CD8-positive, alpha-beta memory T cell (primary cell): ENCODE measurements around the gene LUZP2. TPM values are rescaled to one million over a fixed set of nuclear protein-coding genes. Genes with fewer than 3 reads are reported as not detected.

Experiments used
- CTCF ChIA-PET: fragments of 350-600 bp; sonication (Branson Sonifier 250); formaldehyde crosslinking; loops from one replicate; lab custom pipeline; 2021; ENCODE audit warnings: antibody characterized with exemption; lab: Charles Lee
- POLR2A ChIA-PET: fragments of 350-600 bp; sonication (Branson Sonifier 250); formaldehyde crosslinking; loops from one replicate; lab custom pipeline; 2021; ENCODE audit warnings: antibody characterized with exemption; lab: Charles Lee
- DNase-seq, 5 donors: peaks; one replicate each; pipeline versions ENCODE4 v3.0.0 to v3.0.0-alpha.2; 2020 to 2022; ENCODE audit warnings: mixed read lengths in 1 of 5
- H3K27ac ChIP-seq: one replicate; pipeline ENCODE4 v1.7.0; 2013; ENCODE audit warnings: low read depth, mild to moderate bottlenecking, low read length, moderate library complexity
- H3K27me3 ChIP-seq: 2 replicates; pipeline ENCODE4 v1.7.0; 2013; ENCODE audit warnings: low read length, mild to moderate bottlenecking; ENCODE audit not compliant: insufficient read depth, poor library complexity, severe bottlenecking
- H3K36me3 ChIP-seq: 2 replicates; pipeline ENCODE4 v1.7.0; 2013; ENCODE audit warnings: mild to moderate bottlenecking, low read length, moderate library complexity; ENCODE audit not compliant: insufficient read depth
- H3K4me1 ChIP-seq: 2 replicates; pipeline ENCODE4 v1.7.0; 2013; ENCODE audit warnings: mild to moderate bottlenecking, low read length, moderate library complexity; ENCODE audit not compliant: insufficient read depth
- H3K4me3 ChIP-seq: 2 replicates; pipeline ENCODE4 v1.7.0; 2013; ENCODE audit warnings: mild to moderate bottlenecking, low read length
- H3K9me3 ChIP-seq: 2 replicates; pipeline ENCODE4 v1.7.0; 2013; ENCODE audit warnings: mild to moderate bottlenecking, low read length
- H3K27ac Mint-ChIP-seq, 8 donors: one replicate each; pipeline ENCODE4 v1.8.0; 2020 to 2021; ENCODE audit warnings: mixed read lengths in 8 of 8, mild to moderate bottlenecking in 6 of 8, inconsistent platforms in 3 of 8, moderate library complexity in 3 of 8
- H3K27me3 Mint-ChIP-seq, 2 donors: one replicate each; pipeline ENCODE4 v1.8.0; 2020 to 2021; ENCODE audit warnings: mixed read lengths in 2 of 2, mild to moderate bottlenecking in 1 of 2, moderate library complexity in 1 of 2
- H3K36me3 Mint-ChIP-seq, 3 donors: one replicate each; pipeline ENCODE4 v1.8.0; 2020 to 2021; ENCODE audit warnings: mixed read lengths in 3 of 3, inconsistent platforms in 1 of 3, mild to moderate bottlenecking in 1 of 3
- H3K4me1 Mint-ChIP-seq, 3 donors: one replicate each; pipeline ENCODE4 v1.8.0; 2020 to 2021; ENCODE audit warnings: mixed read lengths in 3 of 3, inconsistent platforms in 1 of 3, mild to moderate bottlenecking in 1 of 3
- H3K4me3 Mint-ChIP-seq, 7 donors: one replicate each; pipeline ENCODE4 v1.8.0; 2020 to 2021; ENCODE audit warnings: mixed read lengths in 7 of 7, mild to moderate bottlenecking in 6 of 7, moderate library complexity in 4 of 7, inconsistent platforms in 2 of 7
- H3K9me3 Mint-ChIP-seq, 5 donors: one replicate each; pipeline ENCODE4 v1.8.0; 2020 to 2022; ENCODE audit warnings: mixed read lengths in 5 of 5, mild to moderate bottlenecking in 3 of 5, moderate library complexity in 2 of 5, inconsistent platforms in 1 of 5
- polyA plus RNA-seq: library from polyadenylated mRNA; unstranded; fragments of 300-500 nt; fragmentation: Illumina TruSeq; gene quantifications from one replicate; pipeline ENCODE4 v1.2.3, GENCODE V29; 2021
- total RNA-seq, 2 experiments: library from RNA; stranded (reverse); gene quantifications; one replicate each; pipeline ENCODE4 v1.2.3, GENCODE V29; 2021

LUZP2 gene
- total and polyA plus RNA-seq, 3 experiments from 2014 or later: not detected

DNA sequence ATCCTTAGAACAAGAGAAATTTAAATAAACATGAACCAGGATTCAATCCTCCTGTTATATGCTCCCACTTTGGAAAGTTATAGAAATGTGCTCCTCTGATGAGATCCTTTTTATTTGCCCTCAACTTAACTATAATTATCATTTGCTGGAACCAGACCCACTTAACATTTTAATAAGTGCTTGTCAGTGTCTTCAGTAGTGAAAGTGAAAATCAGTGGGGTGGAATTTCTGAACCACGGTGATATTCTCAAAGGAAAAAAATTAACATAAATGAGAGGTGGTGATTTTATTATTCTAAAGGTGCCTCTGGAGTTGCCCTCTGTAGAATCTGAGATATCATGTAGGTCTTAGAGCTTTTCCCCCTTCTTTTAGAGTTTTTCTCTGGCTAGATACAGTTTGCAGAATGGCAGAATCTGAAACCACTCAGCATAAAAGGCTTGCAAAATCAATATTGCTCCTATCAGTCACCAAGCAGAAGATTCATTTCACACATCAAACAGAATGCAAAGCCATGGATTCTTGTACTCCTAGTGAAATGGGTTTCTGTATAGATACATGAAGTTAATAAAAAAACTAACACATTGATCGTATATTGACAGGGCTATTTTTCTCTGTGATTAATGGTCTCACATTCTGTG, 213.2 kb downstream of the LUZP2 start:
- no peak for DNase-seq
- ChIA-PET CTCF (no interaction called here), POLR2A (no interaction called here)
- H3K27ac Mint-ChIP-seq: no peak overlapping the region
- H3K36me3 Mint-ChIP-seq: no peaks in the 10 kb centered on the region
- peaks cover 0 to 20% (median 11%) of the 10 kb centered on the region in 5 donors for H3K9me3 Mint-ChIP-seq
- Histone ChIP-seq H3K27me3 (no peaks in the 10 kb centered on the region), H3K4me3 (no peak overlapping the region), H3K9me3 (no peaks in the 10 kb centered on the region), H3K36me3 (no peaks in the 10 kb centered on the region), H3K27ac (no peak overlapping the region), H3K4me1 (no peaks in the 10 kb centered on the region)
- H3K4me1 Mint-ChIP-seq: no peaks in the 10 kb centered on the region
- no peak overlapping the region for H3K4me3 Mint-ChIP-seq
- no peaks in the 10 kb centered on the region for H3K27me3 Mint-ChIP-seq

DNA sequence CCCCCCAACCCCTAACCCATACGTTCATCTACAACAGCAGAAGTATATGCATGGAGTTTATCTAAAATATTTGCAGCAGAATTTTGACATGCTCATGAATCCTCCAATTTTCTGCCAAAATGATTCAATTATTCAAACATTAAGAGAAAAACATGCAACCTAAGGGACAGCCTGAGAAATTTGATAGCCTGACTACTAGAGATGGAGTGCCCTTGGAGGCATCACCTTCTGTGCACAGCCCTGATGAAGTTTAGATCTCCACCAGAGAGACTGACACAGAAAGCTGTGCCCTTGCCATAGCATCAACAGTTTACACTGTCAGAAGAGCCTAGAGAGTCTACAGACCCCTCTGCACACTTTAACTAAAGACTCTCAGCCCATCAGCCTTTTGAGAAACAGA, 217.7 kb downstream of the LUZP2 start:
- no peaks in the 10 kb centered on the region for H3K4me1 ChIP-seq
- Mint-ChIP-seq H3K9me3 (peaks cover 0 to 26% (median 12%) of the 10 kb centered on the region in 5 donors), H3K4me3 (no peak overlapping the region), H3K4me1 (no peaks in the 10 kb centered on the region), H3K36me3 (no peaks in the 10 kb centered on the region), H3K27ac (no peak overlapping the region), H3K27me3 (no peaks in the 10 kb centered on the region)
- CTCF ChIA-PET: no interaction called here
- DNase-seq: no peak
- H3K4me3 ChIP-seq: no peak overlapping the region
- H3K36me3 ChIP-seq: no peaks in the 10 kb centered on the region
- no peak overlapping the region for H3K27ac ChIP-seq
- no peaks in the 10 kb centered on the region for H3K27me3 ChIP-seq
- POLR2A ChIA-PET: no interaction called here
- H3K9me3 ChIP-seq: no peaks in the 10 kb centered on the region

DNA sequence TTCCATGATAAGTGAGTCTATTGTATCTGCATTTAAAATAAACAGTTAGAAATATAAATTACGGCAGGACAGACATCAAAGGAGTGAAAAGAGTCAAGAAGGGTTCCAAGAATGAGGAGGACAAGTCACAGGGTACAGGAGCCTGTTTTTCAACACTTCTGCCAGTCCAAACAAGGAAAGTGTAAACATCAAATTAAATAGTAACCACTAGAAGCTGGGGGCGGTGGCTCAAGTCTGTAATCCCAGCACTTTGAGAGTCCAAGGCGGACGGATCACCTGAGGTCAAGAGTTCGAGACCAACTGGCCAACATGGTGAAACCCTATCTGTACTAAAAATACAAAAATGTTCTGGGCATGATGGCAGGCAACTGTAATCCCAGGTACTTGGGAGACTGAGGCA, 219.6 kb downstream of the LUZP2 start:
- Mint-ChIP-seq H3K4me1 (no peaks in the 10 kb centered on the region), H3K4me3 (no peak overlapping the region), H3K27ac (no peak overlapping the region), H3K9me3 (peaks cover 0 to 28% (median 10%) of the 10 kb centered on the region in 5 donors), H3K36me3 (no peaks in the 10 kb centered on the region), H3K27me3 (no peaks in the 10 kb centered on the region)
- H3K27ac ChIP-seq: no peak overlapping the region
- ChIA-PET CTCF (no interaction called here), POLR2A (no interaction called here)
- H3K27me3 ChIP-seq: no peaks in the 10 kb centered on the region
- H3K4me1 ChIP-seq: no peaks in the 10 kb centered on the region
- H3K4me3 ChIP-seq: no peak overlapping the region
- no peaks in the 10 kb centered on the region for H3K9me3 ChIP-seq
- no peak for DNase-seq
- no peaks in the 10 kb centered on the region for H3K36me3 ChIP-seq

DNA sequence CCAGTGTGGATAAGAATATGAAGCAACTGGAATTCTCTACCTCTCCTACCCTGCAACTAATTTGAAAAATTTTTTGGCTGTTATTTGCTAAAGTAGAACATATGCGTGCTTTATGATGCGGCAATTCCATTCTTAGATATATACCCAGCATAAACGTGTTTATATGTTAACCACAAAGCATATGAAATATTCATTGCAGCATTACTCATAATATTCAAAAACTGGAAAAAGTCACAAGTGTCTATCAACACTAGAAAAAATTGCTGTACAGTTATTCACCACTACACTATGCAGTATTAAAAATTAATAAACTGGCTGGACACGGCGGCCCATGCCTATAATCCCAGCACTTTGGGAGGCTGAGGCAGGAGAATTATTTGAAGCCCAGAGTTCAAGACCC, 226.4 kb downstream of the LUZP2 start:
- no peak for DNase-seq
- H3K36me3 ChIP-seq: no peaks in the 10 kb centered on the region
- peaks cover 0 to 26% (median 5%) of the 10 kb centered on the region in 5 donors for H3K9me3 Mint-ChIP-seq
- CTCF ChIA-PET: no interaction called here
- H3K9me3 ChIP-seq: no peaks in the 10 kb centered on the region
- no peaks in the 10 kb centered on the region for H3K4me1 ChIP-seq
- no peaks in the 10 kb centered on the region for H3K4me1 Mint-ChIP-seq
- H3K4me3 Mint-ChIP-seq: no peak overlapping the region
- H3K27ac Mint-ChIP-seq: no peak overlapping the region
- POLR2A ChIA-PET: no interaction called here
- no peak overlapping the region for H3K4me3 ChIP-seq
- no peaks in the 10 kb centered on the region for H3K36me3 Mint-ChIP-seq
- H3K27ac ChIP-seq: no peak overlapping the region
- no peaks in the 10 kb centered on the region for H3K27me3 Mint-ChIP-seq
- H3K27me3 ChIP-seq: no peaks in the 10 kb centered on the region

DNA sequence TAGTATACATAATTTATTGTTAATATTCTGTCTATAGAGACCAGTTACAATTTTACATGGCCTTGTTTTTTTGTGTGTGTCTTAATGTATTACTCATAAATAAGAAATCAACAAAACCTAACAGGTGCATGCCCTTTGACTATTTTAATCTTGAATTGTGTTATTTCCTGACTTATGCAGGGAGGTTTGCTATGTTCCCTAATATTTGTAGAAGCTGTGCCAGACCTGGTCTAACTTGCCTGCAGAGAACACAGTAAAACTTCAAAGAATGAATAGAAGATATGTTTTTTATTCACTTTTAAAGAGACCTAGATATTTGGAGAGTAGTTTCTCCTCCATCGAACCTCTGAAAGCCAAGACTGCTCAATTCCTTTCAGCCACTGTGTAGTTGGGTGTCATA, 234.7 kb downstream of the LUZP2 start:
- peaks cover 0 to 19% (median 3%) of the 10 kb centered on the region in 5 donors for H3K9me3 Mint-ChIP-seq
- H3K27me3 Mint-ChIP-seq: no peaks in the 10 kb centered on the region
- H3K27ac Mint-ChIP-seq: no peak overlapping the region
- CTCF ChIA-PET: no interaction called here
- H3K4me3 Mint-ChIP-seq: no peak overlapping the region
- POLR2A ChIA-PET: no interaction called here
- H3K4me1 Mint-ChIP-seq: no peaks in the 10 kb centered on the region
- Histone ChIP-seq H3K9me3 (no peaks in the 10 kb centered on the region), H3K4me1 (no peaks in the 10 kb centered on the region), H3K27ac (no peak overlapping the region), H3K36me3 (no peaks in the 10 kb centered on the region), H3K4me3 (no peak overlapping the region), H3K27me3 (no peaks in the 10 kb centered on the region)
- no peaks in the 10 kb centered on the region for H3K36me3 Mint-ChIP-seq
- DNase-seq: no peak

DNA sequence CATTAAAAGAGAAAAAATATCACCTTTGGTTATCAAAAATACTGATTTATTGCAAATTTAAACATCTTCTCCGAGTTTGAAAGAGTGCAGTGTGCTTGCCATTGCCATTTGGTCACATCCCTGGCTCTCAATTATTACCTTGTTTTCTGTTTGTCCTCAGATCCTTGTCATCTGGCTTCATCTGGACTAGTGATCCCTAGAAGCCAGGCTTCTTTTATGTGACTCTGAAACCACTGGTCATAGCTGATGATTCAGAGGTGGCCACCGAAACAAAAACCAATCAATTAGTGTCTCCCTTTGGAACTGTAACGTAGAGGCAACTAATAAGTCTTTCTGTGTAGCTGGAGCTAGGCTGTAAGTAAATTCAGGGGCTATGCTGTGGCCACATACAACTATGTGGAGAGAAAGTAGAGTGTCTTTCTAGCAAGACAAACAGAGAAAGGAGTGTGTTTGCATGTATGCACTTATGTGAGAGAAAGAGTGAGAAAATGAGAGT, 237.9 kb downstream of the LUZP2 start:
- Histone ChIP-seq H3K9me3 (no peaks in the 10 kb centered on the region), H3K4me1 (no peaks in the 10 kb centered on the region), H3K36me3 (no peaks in the 10 kb centered on the region), H3K27me3 (no peaks in the 10 kb centered on the region), H3K27ac (no peak overlapping the region), H3K4me3 (no peak overlapping the region)
- H3K4me3 Mint-ChIP-seq: no peak overlapping the region
- ChIA-PET CTCF (no interaction called here), POLR2A (no interaction called here)
- no peaks in the 10 kb centered on the region for H3K4me1 Mint-ChIP-seq
- H3K27me3 Mint-ChIP-seq: no peaks in the 10 kb centered on the region
- peaks cover 0 to 29% (median 4%) of the 10 kb centered on the region in 5 donors for H3K9me3 Mint-ChIP-seq
- no peak overlapping the region for H3K27ac Mint-ChIP-seq
- H3K36me3 Mint-ChIP-seq: no peaks in the 10 kb centered on the region
- DNase-seq: no peak

DNA sequence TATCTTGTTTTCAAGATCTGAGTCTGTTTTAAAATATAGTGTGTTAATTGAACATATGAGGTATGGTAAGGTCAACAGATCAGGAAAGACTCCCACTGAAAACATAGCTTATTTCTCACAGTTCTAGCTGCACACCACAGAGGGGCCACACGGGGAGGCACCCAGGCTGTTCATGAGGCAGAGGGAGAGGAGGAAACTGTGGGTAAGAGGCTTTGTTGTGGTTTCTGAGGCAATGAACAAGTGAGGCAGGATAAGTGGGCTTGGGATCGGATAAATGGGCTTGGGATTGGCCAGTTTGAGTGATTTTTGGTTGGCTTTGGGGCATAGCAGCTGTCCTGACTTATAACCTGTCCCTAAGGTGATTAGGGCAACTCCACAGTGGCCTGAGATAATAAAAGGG, 242.1 kb downstream of the LUZP2 start:
- DNase-seq: no peak
- CTCF ChIA-PET: no interaction called here
- no peak overlapping the region for H3K27ac Mint-ChIP-seq
- Histone ChIP-seq H3K9me3 (no peaks in the 10 kb centered on the region), H3K27ac (no peak overlapping the region), H3K4me1 (no peaks in the 10 kb centered on the region), H3K36me3 (no peaks in the 10 kb centered on the region), H3K27me3 (no peaks in the 10 kb centered on the region), H3K4me3 (no peak overlapping the region)
- POLR2A ChIA-PET: no interaction called here
- no peak overlapping the region for H3K4me3 Mint-ChIP-seq
- H3K4me1 Mint-ChIP-seq: no peaks in the 10 kb centered on the region
- peaks cover 0 to 26% (median 4%) of the 10 kb centered on the region in 5 donors for H3K9me3 Mint-ChIP-seq
- H3K27me3 Mint-ChIP-seq: no peaks in the 10 kb centered on the region
- H3K36me3 Mint-ChIP-seq: no peaks in the 10 kb centered on the region

DNA sequence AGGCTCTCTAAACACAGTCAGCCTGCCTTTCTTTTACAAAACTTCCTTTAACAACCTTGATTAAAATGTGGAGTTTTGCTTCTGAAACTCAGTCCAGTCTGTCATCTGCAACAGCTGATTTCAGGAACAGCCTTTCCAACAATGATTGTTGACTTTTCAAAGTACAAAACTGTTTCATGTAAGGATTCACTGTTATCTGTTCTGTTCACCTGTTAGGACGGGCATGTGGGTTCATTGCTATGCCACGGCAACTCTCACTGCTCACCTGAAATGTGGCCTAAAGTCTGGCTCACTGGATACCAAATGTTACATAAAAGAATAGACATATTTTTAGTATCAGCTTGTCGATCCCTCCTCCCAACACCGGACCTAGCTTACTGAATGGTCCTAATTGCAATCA, 242.8 kb downstream of the LUZP2 start:
- CTCF ChIA-PET: no interaction called here

More for the DNA sequence above, 242.8 kb downstream of the LUZP2 start:
- Mint-ChIP-seq H3K4me1 (no peaks in the 10 kb centered on the region), H3K9me3 (peaks cover 0 to 31% (median 6%) of the 10 kb centered on the region in 5 donors), H3K36me3 (no peaks in the 10 kb centered on the region), H3K27me3 (no peaks in the 10 kb centered on the region), H3K27ac (no peak overlapping the region), H3K4me3 (no peak overlapping the region)
- H3K27me3 ChIP-seq: no peaks in the 10 kb centered on the region
- H3K36me3 ChIP-seq: no peaks in the 10 kb centered on the region
- no peak for DNase-seq
- no peak overlapping the region for H3K27ac ChIP-seq
- H3K4me1 ChIP-seq: no peaks in the 10 kb centered on the region
- POLR2A ChIA-PET: no interaction called here
- no peak overlapping the region for H3K4me3 ChIP-seq
- H3K9me3 ChIP-seq: no peaks in the 10 kb centered on the region
